ENCODE data around the gene KREMEN2.
"Not testable (repeated sequence)": the region's sequence is repeated elsewhere in the genome, so short reads cannot be mapped to it uniquely, and the experiment has no call there.

The KREMEN2 gene

GRCh38 chr16:2963723-2964474, at the start of gene KREMEN2:
KREMEN2 (plus strand) TSS chr16:2964275; CDS start chr16:2964521, 246 bp downstream.
- peak; percentile 64 for DNase-seq

- no peak for DNase-seq
Observed at GRCh38 chr16:2915196-2915929, 48.7 kb upstream of the KREMEN2 start.

- DNase-seq, result peak; percentile 63
Observed at GRCh38 chr16:2919511-2920255, 44.4 kb upstream of the KREMEN2 start.

- DNase-seq, result no peak
Observed at GRCh38 chr16:2923481-2923880, 40.6 kb upstream of the KREMEN2 start.

GRCh38 chr16:2924901-2925755, 38.9 kb upstream of the KREMEN2 start:
- DNase-seq, result no peak

- DNase-seq, result no peak
Observed at GRCh38 chr16:2925951-2926649, 38.0 kb upstream of the KREMEN2 start.

- no peak for DNase-seq
Observed at GRCh38 chr16:2926650-2926999, 37.5 kb upstream of the KREMEN2 start.

- DNase-seq, result peak; percentile 92
Observed at GRCh38 chr16:2927010-2927646, 36.9 kb upstream of the KREMEN2 start.

- DNase-seq, result not testable (repeated sequence)
Observed at GRCh38 chr16:2928151-2928550, 35.9 kb upstream of the KREMEN2 start.

- no peak for DNase-seq
Observed at GRCh38 chr16:2928796-2929195, 35.3 kb upstream of the KREMEN2 start.

- no peak for DNase-seq
Observed at GRCh38 chr16:2929693-2930092, 34.4 kb upstream of the KREMEN2 start.

- no peak for DNase-seq
Observed at GRCh38 chr16:2930236-2930635, 33.8 kb upstream of the KREMEN2 start.

- DNase-seq, result not testable (repeated sequence)
Observed at GRCh38 chr16:2931231-2931914, 32.7 kb upstream of the KREMEN2 start.

- DNase-seq, result no peak
Observed at GRCh38 chr16:2933136-2933535, 30.9 kb upstream of the KREMEN2 start.

GRCh38 chr16:2933701-2934100, 30.4 kb upstream of the KREMEN2 start:
- no peak for DNase-seq

GRCh38 chr16:2934450-2934849, 29.6 kb upstream of the KREMEN2 start:
- no peak for DNase-seq

GRCh38 chr16:2936436-2937011, 27.6 kb upstream of the KREMEN2 start:
- no peak for DNase-seq

GRCh38 chr16:2937170-2937569, 26.9 kb upstream of the KREMEN2 start:
- no peak for DNase-seq

- DNase-seq, result no peak
Observed at GRCh38 chr16:2938206-2938605, 25.9 kb upstream of the KREMEN2 start.

GRCh38 chr16:2939968-2940367, 24.1 kb upstream of the KREMEN2 start:
- DNase-seq, result no peak

- DNase-seq, result no peak
Observed at GRCh38 chr16:2942045-2942444, 22.0 kb upstream of the KREMEN2 start.
